ENCODE results near the gene KIF7.
"Not testable (repeated sequence)": the region's sequence is repeated elsewhere in the genome, so short reads cannot be mapped to it uniquely, and the experiment has no call there.

KIF7 gene

GRCh38 chr15:89615135-89615534 lies 40.1 kb downstream of the KIF7 start:
- DNase-seq = no peak

DNA sequence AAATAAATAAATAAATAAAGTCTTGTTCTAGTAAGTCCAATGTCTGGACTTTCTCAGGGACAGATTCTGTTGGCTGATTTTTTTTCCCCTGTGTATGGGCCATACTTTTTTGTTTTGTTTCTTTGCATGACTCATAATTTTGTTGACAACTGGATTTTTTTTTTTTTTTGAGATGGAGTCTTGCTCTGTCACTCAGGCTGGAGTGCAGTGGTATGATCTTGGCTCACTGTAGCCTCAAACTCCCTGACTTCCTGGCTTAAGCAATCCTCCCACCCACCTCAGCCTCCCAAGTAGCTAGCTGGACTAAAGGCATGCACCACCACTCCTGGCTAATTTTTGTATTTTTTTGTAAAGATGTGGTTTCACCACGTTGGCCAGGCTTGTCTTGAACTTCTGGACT lies 41.1 kb downstream of the KIF7 start:
- no peak for DNase-seq

DNA sequence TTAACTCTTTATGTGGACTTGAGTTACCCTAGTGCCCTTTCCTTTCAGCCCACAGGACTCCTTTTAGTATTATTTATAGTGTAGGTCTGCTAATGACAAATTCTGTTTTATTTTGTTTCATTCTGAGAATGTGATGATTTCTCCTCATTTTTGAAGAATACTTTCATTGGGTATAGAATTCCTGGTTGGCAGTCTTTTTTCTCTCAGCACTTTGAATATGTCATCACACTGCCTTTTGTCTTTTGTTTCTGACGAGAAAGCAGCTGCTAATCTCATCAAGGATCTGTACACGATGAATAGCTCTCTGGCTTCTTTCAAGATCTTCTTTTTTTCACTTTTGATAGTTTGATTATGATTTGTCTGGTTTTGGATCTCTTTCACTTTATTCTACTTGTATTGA lies 42.2 kb downstream of the KIF7 start:
- no peak for DNase-seq

DNA sequence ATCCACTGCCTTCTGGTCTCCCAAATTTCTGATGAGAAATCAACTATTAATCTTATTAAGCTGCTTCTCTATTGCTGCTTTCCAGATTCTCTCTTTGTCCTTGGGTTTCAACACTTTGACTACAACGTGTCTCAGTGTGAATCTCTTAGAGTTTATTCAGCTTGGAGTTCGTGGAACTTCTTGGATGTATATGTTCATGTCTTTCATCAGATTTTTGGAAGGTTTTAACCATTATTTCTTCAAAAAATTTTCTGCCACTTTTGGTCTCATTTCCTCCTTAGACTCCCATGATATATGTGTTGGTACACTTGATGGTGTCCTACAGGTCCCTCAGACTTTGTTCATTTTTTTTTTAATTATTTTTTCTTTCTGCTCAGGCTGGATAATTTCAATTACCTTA lies 44.0 kb downstream of the KIF7 start:
- no peak for DNase-seq

DNA sequence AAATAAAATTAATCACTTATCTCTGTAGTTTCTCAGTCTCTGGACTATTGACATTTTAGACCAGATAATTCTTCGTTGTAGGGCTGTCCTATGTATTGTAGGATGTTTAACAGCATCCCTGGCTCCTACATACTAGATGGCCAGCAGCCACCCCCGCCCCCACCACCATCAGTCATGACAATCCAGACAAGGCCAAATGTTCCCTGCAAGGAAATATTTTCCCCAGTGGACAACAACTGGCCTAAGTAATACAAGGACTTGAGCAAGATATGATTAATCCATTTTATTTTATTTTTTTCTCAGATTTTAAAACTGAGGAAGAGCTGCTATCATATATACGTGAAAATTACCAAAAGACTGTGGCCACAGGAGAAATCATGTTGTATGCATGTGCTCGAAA lies 56.2 kb downstream of the KIF7 start:
- no peak for DNase-seq

GRCh38 chr15:89593018-89593417 lies 62.2 kb downstream of the KIF7 start:
- DNase-seq = no peak

GRCh38 chr15:89591834-89592233 lies 63.4 kb downstream of the KIF7 start:
- DNase-seq = no peak

DNA sequence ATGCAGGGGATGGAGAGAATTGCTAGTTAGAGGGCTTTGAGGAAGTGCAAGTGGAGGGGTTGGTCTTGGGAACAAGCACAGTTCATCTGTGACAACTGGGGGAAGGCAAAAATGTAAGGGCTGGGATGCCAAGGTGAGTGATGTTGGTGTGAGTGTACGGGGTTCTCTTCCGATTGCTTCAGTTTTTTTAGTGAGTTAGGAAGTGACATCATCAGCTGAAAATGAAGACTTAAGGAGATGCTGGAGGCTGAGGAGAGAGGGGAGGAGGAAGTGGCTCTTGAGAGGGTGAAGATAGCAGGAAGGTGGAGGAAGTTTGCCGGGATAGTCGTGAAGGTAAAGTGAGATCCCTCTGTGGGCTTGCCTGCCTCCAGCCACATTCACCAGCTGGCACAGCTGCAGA lies 67.3 kb downstream of the KIF7 start:
- no peak for DNase-seq

- DNase-seq = no peak
Measured at GRCh38 chr15:89586651-89587050, 68.6 kb downstream of the KIF7 start.

GRCh38 chr15:89580747-89581146 lies 74.5 kb downstream of the KIF7 start:
- not testable (repeated sequence) for DNase-seq

DNA sequence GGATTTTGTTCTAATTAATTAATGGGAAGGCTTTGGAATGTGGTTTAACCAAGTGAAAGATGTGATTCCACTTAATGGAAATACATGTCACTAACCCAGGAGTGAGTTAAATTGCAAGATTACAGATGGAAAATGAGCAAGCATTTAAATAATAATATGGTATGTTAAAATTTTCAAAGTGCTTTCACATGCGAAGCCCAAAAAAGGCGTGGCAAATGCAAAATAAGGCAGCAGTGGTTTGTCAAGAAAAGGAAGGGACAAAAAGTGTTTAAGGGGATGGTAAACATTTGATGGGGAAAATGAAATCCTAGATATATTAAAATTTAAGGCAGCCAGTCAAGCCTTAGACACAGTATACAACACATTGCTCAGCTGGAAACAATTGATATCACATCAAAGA lies 77.1 kb downstream of the KIF7 start:
- DNase-seq = no peak
